Smooth muscle cell (in vitro differentiated cells): ENCODE data around the gene SHH. TPM values are rescaled to one million over a fixed set of nuclear protein-coding genes. Genes with fewer than 3 reads are reported as not detected.

ENCODE experiments used
- DNase-seq: peaks from one replicate; lab custom pipeline; 2025; ENCODE audit not compliant: unreplicated experiment; lab: John Stamatoyannopoulos, UW
- H2AFZ ChIP-seq: fragments of 200-600 bp; sonication (generic); 2 replicates; pipeline ENCODE4 v1.6.0; 2016; ENCODE audit warnings: antibody characterized with exemption, low read depth, mild to moderate bottlenecking
- H3F3A ChIP-seq: fragments of 200-600 bp; sonication (generic); 2 replicates; pipeline ENCODE4 v1.6.0; 2017; ENCODE audit warnings: antibody characterized with exemption, low read depth
- H3K27ac ChIP-seq: fragments of 200-600 bp; sonication (generic); 2 replicates; pipeline ENCODE4 v1.5.1; 2016; ENCODE audit warnings: low read depth, mild to moderate bottlenecking
- H3K27me3 ChIP-seq: fragments of 200-600 bp; sonication (generic); 2 replicates; pipeline ENCODE4 v1.6.1; 2016; ENCODE audit warnings: low read depth, mild to moderate bottlenecking
- H3K36me3 ChIP-seq: fragments of 200-600 bp; sonication (generic); 2 replicates; pipeline ENCODE4 v1.5.1; 2016; ENCODE audit warnings: low read depth
- H3K4me1 ChIP-seq: fragments of 200-600 bp; sonication (generic); 2 replicates; pipeline ENCODE4 v1.5.1; 2016; ENCODE audit warnings: low read depth
- H3K4me2 ChIP-seq: fragments of 200-600 bp; sonication (generic); 2 replicates; pipeline ENCODE4 v1.6.0; 2016; ENCODE audit warnings: mild to moderate bottlenecking
- H3K4me3 ChIP-seq: fragments of 200-600 bp; sonication (generic); 2 replicates; pipeline ENCODE4 v1.5.1; 2016; ENCODE audit warnings: mild to moderate bottlenecking
- H3K79me2 ChIP-seq: fragments of 200-600 bp; sonication (generic); 2 replicates; pipeline ENCODE4 v1.6.0; 2016; ENCODE audit warnings: low read depth, mild to moderate bottlenecking
- H3K9ac ChIP-seq: fragments of 200-600 bp; sonication (generic); 2 replicates; pipeline ENCODE4 v1.6.0; 2016; ENCODE audit warnings: low read depth
- H3K9me3 ChIP-seq: fragments of 200-600 bp; sonication (generic); replicated peaks from 2 replicates; pipeline ENCODE4 v1.5.1; 2016; ENCODE audit warnings: low read depth
- H4K20me1 ChIP-seq: fragments of 200-600 bp; sonication (generic); 2 replicates; pipeline ENCODE4 v1.6.0; 2016; ENCODE audit warnings: low read depth
- WGBS: methylation state at CpG from one replicate; pipeline ENCODE4 v1.1.7; 2016; ENCODE audit warnings: low lambda C conversion rate; 5-methylcytosine and 5-hydroxymethylcytosine counted together
- polyA plus RNA-seq: library from polyadenylated mRNA; unstranded; fragments of >200 nt; fragmentation: Nextera tagmentation; extraction: Ambion mirVana; gene quantifications from 2 replicates; pipeline ENCODE4 v1.2.1, GENCODE V29; 2016
- total RNA-seq: library from RNA; depleted of rRNA; stranded (reverse); fragments of >200 nt; gene quantifications from 2 replicates; pipeline ENCODE4 v1.2.3, GENCODE V29; 2014
- TF ChIP-seq, protein P1 (sequence below): fragments of 200-600 bp; sonication (generic); IDR thresholded peaks from 2 replicates; pipeline ENCODE4 v1.5.1; 2017; ENCODE audit warnings: borderline replicate concordance, mild to moderate bottlenecking, antibody characterized with exemption; ENCODE audit not compliant: insufficient read depth, poor library complexity, severe bottlenecking

Gene SHH
- total and polyA plus RNA-seq, 2 experiments from 2014 or later = not detected

DNA sequence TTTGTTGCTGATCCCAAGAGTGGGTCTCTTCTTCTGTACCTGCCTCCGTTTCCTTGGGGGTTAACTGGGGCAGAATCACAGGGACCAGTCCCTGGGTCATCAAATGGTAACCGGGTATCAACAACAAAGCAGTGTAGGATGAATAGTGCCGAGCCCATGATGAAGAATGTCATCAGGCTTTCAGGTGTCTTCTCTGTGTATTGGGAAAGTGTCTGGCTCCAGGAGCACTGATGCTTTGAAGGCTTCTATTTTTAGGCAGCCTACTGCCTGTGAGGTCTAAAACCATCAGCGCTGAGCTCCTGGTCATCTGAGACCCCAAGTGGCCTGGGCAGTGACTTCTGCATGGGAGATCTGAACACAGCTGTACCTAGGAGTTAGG, 48.2 kb upstream of the SHH start:
- no peaks in the 10 kb centered on the region for H3F3A ChIP-seq
- no peak overlapping the region for H3K4me2 ChIP-seq
- no peaks in the 10 kb centered on the region for H3K36me3 ChIP-seq
- no peaks in the 10 kb centered on the region for H3K9me3 ChIP-seq
- no peak overlapping the region for H2AFZ ChIP-seq
- no peak for DNase-seq
- 78% methylated on average over 4 of the region's 4 CpGs for WGBS
- no peak overlapping the region for H3K9ac ChIP-seq
- no peaks in the 10 kb centered on the region for H3K4me1 ChIP-seq
- H3K27me3 ChIP-seq = peaks cover 12% of the 10 kb centered on the region
- TF ChIP-seq, protein P1, sequence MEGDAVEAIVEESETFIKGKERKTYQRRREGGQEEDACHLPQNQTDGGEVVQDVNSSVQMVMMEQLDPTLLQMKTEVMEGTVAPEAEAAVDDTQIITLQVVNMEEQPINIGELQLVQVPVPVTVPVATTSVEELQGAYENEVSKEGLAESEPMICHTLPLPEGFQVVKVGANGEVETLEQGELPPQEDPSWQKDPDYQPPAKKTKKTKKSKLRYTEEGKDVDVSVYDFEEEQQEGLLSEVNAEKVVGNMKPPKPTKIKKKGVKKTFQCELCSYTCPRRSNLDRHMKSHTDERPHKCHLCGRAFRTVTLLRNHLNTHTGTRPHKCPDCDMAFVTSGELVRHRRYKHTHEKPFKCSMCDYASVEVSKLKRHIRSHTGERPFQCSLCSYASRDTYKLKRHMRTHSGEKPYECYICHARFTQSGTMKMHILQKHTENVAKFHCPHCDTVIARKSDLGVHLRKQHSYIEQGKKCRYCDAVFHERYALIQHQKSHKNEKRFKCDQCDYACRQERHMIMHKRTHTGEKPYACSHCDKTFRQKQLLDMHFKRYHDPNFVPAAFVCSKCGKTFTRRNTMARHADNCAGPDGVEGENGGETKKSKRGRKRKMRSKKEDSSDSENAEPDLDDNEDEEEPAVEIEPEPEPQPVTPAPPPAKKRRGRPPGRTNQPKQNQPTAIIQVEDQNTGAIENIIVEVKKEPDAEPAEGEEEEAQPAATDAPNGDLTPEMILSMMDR = no peak
- H3K4me3 ChIP-seq = no peak overlapping the region
- H3K27ac ChIP-seq = no peak overlapping the region
- H3K79me2 ChIP-seq = no peaks in the 10 kb centered on the region
- no peaks in the 10 kb centered on the region for H4K20me1 ChIP-seq

DNA sequence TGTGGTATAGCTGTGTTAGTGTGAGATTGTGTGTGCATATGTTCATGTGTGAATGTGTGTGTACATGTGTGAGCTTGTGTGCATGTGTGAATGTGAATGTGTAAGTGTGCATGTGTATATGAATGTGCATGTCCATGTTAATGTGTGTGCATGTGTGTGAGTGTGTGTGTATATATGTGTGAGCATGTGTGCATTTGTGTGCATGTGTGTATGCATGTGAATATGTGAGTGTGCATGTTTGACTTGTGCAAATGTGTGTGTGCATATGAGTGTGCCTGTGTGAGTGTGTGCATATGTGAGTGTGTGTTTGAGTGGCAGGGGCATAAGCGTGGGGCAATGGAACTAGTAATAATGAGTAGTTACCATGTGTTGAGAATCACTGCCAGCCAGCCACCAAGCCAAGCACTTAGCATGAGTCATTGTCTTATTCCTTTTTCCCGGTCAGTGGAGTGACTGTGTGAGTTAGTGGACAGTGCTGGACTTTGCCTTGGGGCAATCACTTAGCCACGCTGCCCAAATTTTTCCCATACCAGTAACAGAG, 46.3 kb upstream of the SHH start:
- H3K36me3 ChIP-seq = no peaks in the 10 kb centered on the region
- H4K20me1 ChIP-seq = no peaks in the 10 kb centered on the region
- 59% methylated on average over 3 of the region's 3 CpGs for WGBS
- H3K9ac ChIP-seq = no peak overlapping the region
- H2AFZ ChIP-seq = no peak overlapping the region
- H3F3A ChIP-seq = no peaks in the 10 kb centered on the region
- H3K27me3 ChIP-seq = peaks cover 12% of the 10 kb centered on the region
- no peaks in the 10 kb centered on the region for H3K9me3 ChIP-seq
- no peaks in the 10 kb centered on the region for H3K4me1 ChIP-seq
- TF ChIP-seq, protein P1 = no peak
- no peak overlapping the region for H3K27ac ChIP-seq
- H3K79me2 ChIP-seq = no peaks in the 10 kb centered on the region
- DNase-seq = no peak
- no peak overlapping the region for H3K4me2 ChIP-seq
- no peak overlapping the region for H3K4me3 ChIP-seq

- no peak overlapping the region for H3K9ac ChIP-seq
- H3K36me3 ChIP-seq = no peaks in the 10 kb centered on the region
- H3K4me2 ChIP-seq = no peak overlapping the region
- H3K27me3 ChIP-seq = peaks cover 12% of the 10 kb centered on the region
- H3K27ac ChIP-seq = no peak overlapping the region
- H2AFZ ChIP-seq = no peak overlapping the region
- no peaks in the 10 kb centered on the region for H3K9me3 ChIP-seq
- no peaks in the 10 kb centered on the region for H3K79me2 ChIP-seq
- no peak for DNase-seq
- TF ChIP-seq, protein P1 = no peak
- no peaks in the 10 kb centered on the region for H3F3A ChIP-seq
- no peaks in the 10 kb centered on the region for H3K4me1 ChIP-seq
- no peaks in the 10 kb centered on the region for H4K20me1 ChIP-seq
- H3K4me3 ChIP-seq = no peak overlapping the region
- WGBS = 86% methylated on average over 3 of the region's 3 CpGs
Measured at GRCh38 chr7:155857141-155857540, 44.9 kb upstream of the SHH start.

DNA sequence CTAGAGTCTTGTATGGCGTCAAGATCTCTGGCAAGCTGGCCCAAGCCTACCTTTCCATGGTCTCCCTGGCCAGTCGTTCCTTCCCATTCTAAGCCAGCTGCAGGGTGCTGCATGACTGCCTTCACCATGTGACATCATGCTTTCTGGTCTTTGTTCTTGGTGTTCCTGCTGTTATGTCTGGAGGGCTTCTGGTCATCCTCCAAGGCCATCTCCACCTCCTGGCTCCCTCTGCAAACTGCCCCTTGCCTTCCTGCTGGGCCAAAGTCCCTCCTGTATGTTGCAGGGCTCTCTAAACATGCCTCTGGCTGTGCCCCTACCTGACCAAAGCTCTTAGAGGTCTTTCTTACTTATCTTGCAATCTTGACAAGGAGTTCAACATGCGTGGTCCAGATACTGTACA, 44.4 kb upstream of the SHH start:
- Histone ChIP-seq H2AFZ (no peak overlapping the region), H3K9ac (no peak overlapping the region), H3F3A (no peaks in the 10 kb centered on the region), H3K36me3 (no peaks in the 10 kb centered on the region), H3K4me2 (no peak overlapping the region), H3K9me3 (no peaks in the 10 kb centered on the region), H3K4me3 (no peak overlapping the region), H3K27me3 (peaks cover 7% of the 10 kb centered on the region), H3K4me1 (no peaks in the 10 kb centered on the region), H3K79me2 (no peaks in the 10 kb centered on the region), H4K20me1 (no peaks in the 10 kb centered on the region), H3K27ac (no peak overlapping the region)
- WGBS = 85% methylated on average over 3 of the region's 3 CpGs
- no peak for DNase-seq
- TF ChIP-seq, protein P1 = no peak
